Gastroesophageal sphincter (tissue), 4 donors: ENCODE results near the gene CHCHD5. TPM values are rescaled to one million over a fixed set of nuclear protein-coding genes. Genes with fewer than 3 reads are reported as not detected.

Source experiments
- ATAC-seq: fragments of 150-250 bp; one replicate; pipeline ENCODE4 v1.9.1; 2016; ENCODE audit warnings: mild to moderate bottlenecking, moderate library complexity
- H3K27ac ChIP-seq, 4 donors: fragments of 200-600 bp; sonication (generic) in 3 of 4; 1 replicate in 3 of 4; 2 replicates in 1 of 4; pipeline ENCODE4 v1.5.1; 2016 to 2019
- H3K27me3 ChIP-seq: fragments of 200-600 bp; sonication (generic); one replicate; pipeline ENCODE4 v1.5.1; 2019
- H3K36me3 ChIP-seq, 2 donors: fragments of 200-600 bp; sonication (generic); one replicate each; pipeline ENCODE4 v1.5.1; 2019; ENCODE audit warnings: control low read depth in 1 of 2
- H3K4me1 ChIP-seq, 3 donors: fragments of 200-600 bp; sonication (generic); 1 replicate in 2 of 3; 2 replicates in 1 of 3; pipeline ENCODE4 v1.5.1; 2016 to 2019; ENCODE audit warnings: control low read depth in 2 of 3
- H3K4me3 ChIP-seq, 2 donors: fragments of 200-600 bp; sonication (generic); one replicate each; pipeline ENCODE4 v1.5.1; 2019; ENCODE audit warnings: mild to moderate bottlenecking in 1 of 2, moderate library complexity in 1 of 2
- H3K9me3 ChIP-seq, 3 donors: fragments of 200-600 bp; sonication (generic); one replicate each; pipeline ENCODE4 v1.5.1; 2017 to 2019; ENCODE audit warnings: control low read depth in 2 of 3
- EP300 ChIP-seq: sonication (generic); formaldehyde crosslinking; IDR thresholded peaks from one replicate; pipeline ENCODE4 v1.6.1; 2017; ENCODE audit warnings: antibody characterized with exemption, mild to moderate bottlenecking
- POLR2A ChIP-seq, 2 donors: fragments of 450-650 bp; IDR thresholded peaks; one replicate each; pipeline ENCODE4 v1.6.1; 2017; ENCODE audit warnings: antibody characterized with exemption in 2 of 2, mild to moderate bottlenecking in 2 of 2, moderate library complexity in 1 of 2
- POLR2AphosphoS5 ChIP-seq: sonication (generic); formaldehyde crosslinking; IDR thresholded peaks from one replicate; pipeline ENCODE4 v1.6.1; 2017; ENCODE audit warnings: antibody characterized with exemption
- WGBS, 2 donors: methylation state at CpG; one replicate each; pipeline ENCODE4 v1.1.5; 2018; ENCODE audit warnings: low coverage in 1 of 2; 5-methylcytosine and 5-hydroxymethylcytosine counted together
- total RNA-seq, 4 donors: library from RNA; depleted of rRNA; stranded (reverse); fragments of >200 nt; gene quantifications; one replicate each; pipeline ENCODE4 v1.1.0, GENCODE V29; 2016
- TF ChIP-seq, protein P1 (sequence below), 4 experiments: fragments of 200-600 bp in 2 of 4; fragments of 450-650 bp in 2 of 4; sonication (generic) in 1 of 4; IDR thresholded peaks; one replicate each; pipeline ENCODE4 v1.5.1; 2017 to 2019; ENCODE audit warnings: antibody characterized with exemption in 4 of 4, mild to moderate bottlenecking in 2 of 4, moderate library complexity in 2 of 4

Gene CHCHD5
- total RNA-seq, 4 donors from 2014 or later: 7.7 to 18.1 (median 16.0) TPM

DNA sequence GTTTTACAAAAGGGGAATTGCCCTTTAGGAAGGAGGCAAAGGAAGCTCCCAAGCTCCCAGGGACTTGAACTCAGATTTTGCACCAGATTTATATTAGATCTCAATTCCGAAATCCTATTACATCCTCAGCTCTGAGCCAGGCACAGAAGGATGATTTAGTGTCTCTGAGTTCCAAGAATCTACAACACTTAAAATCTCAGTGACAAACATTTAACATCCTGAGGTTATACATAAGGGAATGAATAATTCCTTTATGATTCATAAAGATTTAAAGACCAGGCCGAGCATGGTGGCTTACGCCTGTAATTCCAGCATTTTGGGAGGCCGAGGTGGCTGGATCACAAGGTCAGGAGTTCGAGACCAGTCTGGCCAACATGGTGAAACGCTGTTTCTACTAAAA is 44.8 kb downstream of the CHCHD5 start:
- Histone ChIP-seq H3K36me3 (no peaks in the 10 kb centered on the region), H3K27me3 (peaks cover 3% of the 10 kb centered on the region), H3K4me1 (peaks cover 0 to 18% (median 6%) of the 10 kb centered on the region in 3 donors), H3K9me3 (no peaks in the 10 kb centered on the region), H3K27ac (no peak overlapping the region), H3K4me3 (no peak overlapping the region)
- TF ChIP-seq POLR2AphosphoS5 (no peak), POLR2A (IDR thresholded peaks at IDR 0.05) (no peak)
- no peak for ATAC-seq
- WGBS, 2 donors: 89 to 90% methylated on average over 5 to 6 of the region's 6 CpGs

DNA sequence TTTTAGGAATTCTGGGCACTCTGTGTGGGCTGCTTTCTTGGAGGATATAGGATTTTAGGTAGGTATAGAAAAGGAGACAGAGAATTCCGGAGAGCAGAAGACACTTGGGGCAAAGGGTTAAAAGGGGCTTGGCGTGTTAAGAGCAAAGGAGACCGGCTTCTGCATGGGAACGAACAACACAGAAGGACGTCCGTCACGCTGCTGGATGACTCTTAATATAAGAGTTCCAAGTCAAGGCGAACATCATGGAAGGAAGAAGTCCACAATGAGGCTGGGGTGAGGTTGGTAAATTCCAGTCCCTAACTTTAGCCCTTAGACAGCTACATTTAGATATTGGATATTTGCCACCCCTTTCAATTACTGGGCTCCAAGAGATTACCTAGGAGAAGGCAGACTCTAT is 45.4 kb downstream of the CHCHD5 start:
- TF ChIP-seq, protein P1, sequence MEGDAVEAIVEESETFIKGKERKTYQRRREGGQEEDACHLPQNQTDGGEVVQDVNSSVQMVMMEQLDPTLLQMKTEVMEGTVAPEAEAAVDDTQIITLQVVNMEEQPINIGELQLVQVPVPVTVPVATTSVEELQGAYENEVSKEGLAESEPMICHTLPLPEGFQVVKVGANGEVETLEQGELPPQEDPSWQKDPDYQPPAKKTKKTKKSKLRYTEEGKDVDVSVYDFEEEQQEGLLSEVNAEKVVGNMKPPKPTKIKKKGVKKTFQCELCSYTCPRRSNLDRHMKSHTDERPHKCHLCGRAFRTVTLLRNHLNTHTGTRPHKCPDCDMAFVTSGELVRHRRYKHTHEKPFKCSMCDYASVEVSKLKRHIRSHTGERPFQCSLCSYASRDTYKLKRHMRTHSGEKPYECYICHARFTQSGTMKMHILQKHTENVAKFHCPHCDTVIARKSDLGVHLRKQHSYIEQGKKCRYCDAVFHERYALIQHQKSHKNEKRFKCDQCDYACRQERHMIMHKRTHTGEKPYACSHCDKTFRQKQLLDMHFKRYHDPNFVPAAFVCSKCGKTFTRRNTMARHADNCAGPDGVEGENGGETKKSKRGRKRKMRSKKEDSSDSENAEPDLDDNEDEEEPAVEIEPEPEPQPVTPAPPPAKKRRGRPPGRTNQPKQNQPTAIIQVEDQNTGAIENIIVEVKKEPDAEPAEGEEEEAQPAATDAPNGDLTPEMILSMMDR (IDR thresholded peaks at IDR 0.05): no peak
- TF ChIP-seq POLR2AphosphoS5 (no peak), POLR2A (IDR thresholded peaks at IDR 0.05) (no peak), EP300 (no peak)
- Histone ChIP-seq H3K27ac (no peak overlapping the region), H3K9me3 (no peaks in the 10 kb centered on the region), H3K4me3 (no peak overlapping the region), H3K36me3 (no peaks in the 10 kb centered on the region), H3K27me3 (peaks cover 3% of the 10 kb centered on the region), H3K4me1 (peaks cover 0 to 18% (median 6%) of the 10 kb centered on the region in 3 donors)
- no peak for ATAC-seq
- WGBS, 2 donors: 71 to 75% methylated on average over 8 of the region's 8 CpGs

DNA sequence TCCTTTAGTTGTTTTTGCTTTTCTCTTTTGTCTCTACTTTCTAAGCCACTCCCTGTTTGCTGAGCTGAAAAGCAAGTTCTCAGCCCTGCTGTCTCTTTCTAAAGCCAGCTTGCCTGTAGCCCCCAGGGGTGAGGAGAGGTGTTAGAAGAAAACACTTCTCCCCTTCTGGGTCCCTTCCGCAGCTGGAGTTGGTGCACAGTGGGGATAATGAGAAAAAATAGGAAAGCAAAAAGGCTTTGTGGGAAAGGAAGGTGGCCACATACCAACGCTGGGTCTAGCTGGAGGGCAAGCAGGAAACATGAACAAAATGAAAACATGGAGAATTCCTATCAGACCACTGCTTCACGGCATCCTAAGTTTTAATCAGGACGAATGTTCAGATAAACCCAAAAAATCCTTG is 45.9 kb downstream of the CHCHD5 start:
- Histone ChIP-seq H3K27me3 (peaks cover 3% of the 10 kb centered on the region), H3K27ac (no peak overlapping the region), H3K9me3 (no peaks in the 10 kb centered on the region), H3K4me3 (no peak overlapping the region), H3K36me3 (no peaks in the 10 kb centered on the region), H3K4me1 (peaks cover 0 to 18% (median 6%) of the 10 kb centered on the region in 3 donors)
- 63 to 65% methylated on average over 3 to 4 of the region's 4 CpGs for WGBS, 2 donors
- ATAC-seq: no peak
- no peak for TF ChIP-seq EP300
- no peak for TF ChIP-seq POLR2AphosphoS5
- TF ChIP-seq, protein P1 (IDR thresholded peaks at IDR 0.05): no peak
- no peak for TF ChIP-seq POLR2A (IDR thresholded peaks at IDR 0.05)

DNA sequence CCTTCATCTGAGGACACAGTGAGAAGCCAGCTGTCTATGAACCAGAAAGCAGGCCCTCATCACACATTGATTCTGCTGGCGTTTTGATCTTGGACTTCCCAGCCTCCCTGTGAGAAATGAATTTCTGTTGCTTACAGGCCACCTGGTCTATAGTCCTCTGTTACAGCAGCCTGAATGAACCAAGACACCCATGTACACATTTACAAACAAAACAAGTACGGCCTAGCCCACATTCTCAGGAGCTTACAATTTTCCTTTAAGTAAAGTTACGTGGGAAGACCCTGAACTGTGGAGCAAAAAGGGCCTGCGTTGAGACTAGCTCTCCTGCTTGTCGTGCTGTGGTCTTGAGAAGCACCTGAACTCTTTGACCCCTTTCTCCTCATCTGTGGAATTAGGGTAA is 49.3 kb downstream of the CHCHD5 start:
- no peak for ATAC-seq
- WGBS, 2 donors: 100% methylated on average over 5 of the region's 5 CpGs; no CpG with 5 or more reads in 1 of the 2 donors
- H3K9me3 ChIP-seq: no peaks in the 10 kb centered on the region

DNA sequence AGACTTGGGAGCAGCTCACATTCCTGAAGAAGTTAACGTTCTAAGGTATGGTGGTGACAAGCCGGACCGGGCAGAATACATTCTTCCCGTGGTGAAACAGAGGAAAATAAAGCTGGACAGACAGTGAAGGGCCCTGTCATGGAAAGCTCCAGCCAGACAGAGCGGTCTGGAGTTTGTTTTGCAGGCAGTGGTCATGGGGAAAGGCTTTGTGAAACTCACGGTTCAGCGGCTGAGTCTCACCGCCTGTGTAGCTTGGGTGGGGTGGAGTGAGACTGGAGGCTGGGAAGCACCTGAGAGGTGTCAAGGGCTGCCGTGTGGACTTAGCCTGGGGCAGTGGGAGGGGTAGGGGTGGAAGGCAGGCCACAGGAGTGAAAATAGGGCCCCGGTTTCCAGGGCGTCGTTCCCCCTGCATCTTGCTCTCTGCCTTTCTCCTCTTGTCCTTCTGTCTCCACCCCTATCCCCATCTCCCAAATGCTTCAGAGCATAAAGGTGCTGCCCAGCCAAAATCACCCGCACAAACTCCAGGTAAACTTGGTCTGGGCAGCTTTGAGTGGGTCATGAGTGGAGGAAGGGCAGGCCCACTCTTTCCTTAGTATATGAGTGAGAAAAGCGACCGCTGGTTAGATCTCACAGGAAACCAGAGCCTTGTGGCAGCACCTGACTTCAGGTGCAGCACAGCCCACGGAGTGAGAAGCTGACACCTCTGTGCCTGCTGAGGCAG is 49.9 kb downstream of the CHCHD5 start:
- 80 to 81% methylated on average over 8 to 11 of the region's 16 CpGs for WGBS, 2 donors
- Histone ChIP-seq H3K27ac (no peak overlapping the region), H3K4me1 (no peaks in the 10 kb centered on the region), H3K36me3 (no peaks in the 10 kb centered on the region), H3K9me3 (no peaks in the 10 kb centered on the region), H3K4me3 (no peak overlapping the region), H3K27me3 (peaks cover under 1% of the 10 kb centered on the region)
- ATAC-seq: no peak
- TF ChIP-seq, protein P1 (IDR thresholded peaks at IDR 0.05): no peak

More for the DNA sequence above, 49.3 kb downstream of the CHCHD5 start:
- TF ChIP-seq POLR2AphosphoS5: no peak
- Histone ChIP-seq H3K4me1 (no peaks in the 10 kb centered on the region), H3K36me3 (no peaks in the 10 kb centered on the region), H3K27ac (no peak overlapping the region), H3K4me3 (no peak overlapping the region), H3K27me3 (peaks cover 3% of the 10 kb centered on the region)

DNA sequence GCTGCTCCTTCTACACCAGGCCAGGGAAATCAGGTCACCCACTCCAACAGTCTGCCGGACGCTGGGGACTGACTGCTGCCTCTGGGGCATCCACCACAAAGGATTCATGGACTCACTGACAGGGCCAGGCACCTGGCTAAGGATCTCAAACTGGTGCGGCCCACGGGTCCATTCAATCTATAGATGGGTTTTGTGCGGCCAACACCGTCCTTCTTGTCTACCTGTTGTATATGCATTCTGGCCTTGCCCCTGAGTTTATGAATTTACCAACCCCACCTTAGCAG is 50.4 kb downstream of the CHCHD5 start:
- WGBS, 2 donors: 100% methylated on average over 2 of the region's 6 CpGs; no CpG with 5 or more reads in 1 of the 2 donors
- Histone ChIP-seq H3K27ac (no peak overlapping the region), H3K4me1 (no peaks in the 10 kb centered on the region), H3K4me3 (no peak overlapping the region), H3K9me3 (no peaks in the 10 kb centered on the region), H3K27me3 (no peaks in the 10 kb centered on the region), H3K36me3 (no peaks in the 10 kb centered on the region)
- ATAC-seq: no peak
- no peak for TF ChIP-seq EP300
- no peak for TF ChIP-seq POLR2AphosphoS5
- TF ChIP-seq POLR2A (IDR thresholded peaks at IDR 0.05): no peak
- TF ChIP-seq, protein P1 (IDR thresholded peaks at IDR 0.05): no peak
